OCI-LY7 (cell line): ENCODE data around the gene CDH12. TPM values are rescaled to one million over a fixed set of nuclear protein-coding genes. Genes with fewer than 3 reads are reported as not detected.

ENCODE experiments used
- BruUV-seq: library from RNA; stranded (reverse); fragments of 400-500 nt; replicated peaks from 2 replicates; lab custom pipeline; 2021; lab: Mats Ljungman, UMichigan
- CTCF ChIA-PET: fragments of 300-600 bp; sonication (Branson Sonifier 250); formaldehyde crosslinking; loops from one replicate; lab custom pipeline; 2022; ENCODE audit warnings: antibody characterized with exemption; ENCODE audit not compliant: unreplicated experiment; lab: Charles Lee
- POLR2A ChIA-PET: fragments of 300-600 bp; sonication (Branson Sonifier 250); formaldehyde crosslinking; loops from one replicate; lab custom pipeline; 2022; ENCODE audit warnings: antibody characterized with exemption; lab: Charles Lee
- DNase-seq: peaks from one replicate; pipeline ENCODE4 v3.0.0-alpha.2; 2015; ENCODE audit warnings: low spot score
- H2AFZ ChIP-seq: fragments of 200-600 bp; sonication (generic), shearing (Covaris generic); 2 replicates; pipeline ENCODE4 v1.6.1; 2014; ENCODE audit warnings: mild to moderate bottlenecking, antibody characterized with exemption, low read length, moderate library complexity
- H3K27ac ChIP-seq: fragments of 200-600 bp; sonication (generic); 2 replicates; pipeline ENCODE4 v1.5.1; 2014; ENCODE audit warnings: mixed run types, low read depth, mild to moderate bottlenecking, moderate library complexity, low read length, inconsistent platforms; ENCODE audit not compliant: poor library complexity, severe bottlenecking
- H3K36me3 ChIP-seq: fragments of 200-600 bp; sonication (generic); 2 replicates; pipeline ENCODE4 v1.6.1; 2014; ENCODE audit warnings: mild to moderate bottlenecking, antibody characterized with exemption, low read length, moderate library complexity, mixed read lengths; ENCODE audit not compliant: insufficient read depth
- H3K4me1 ChIP-seq: fragments of 200-600 bp; sonication (generic); 2 replicates; pipeline ENCODE4 v1.5.1; 2014; ENCODE audit warnings: mild to moderate bottlenecking, low read length; ENCODE audit not compliant: insufficient read depth, poor library complexity, severe bottlenecking
- H3K4me2 ChIP-seq: fragments of 200-600 bp; sonication (generic); 2 replicates; pipeline ENCODE4 v1.6.1; 2014; ENCODE audit warnings: mild to moderate bottlenecking, low read length
- H3K4me3 ChIP-seq: fragments of 200-600 bp; sonication (generic); 2 replicates; pipeline ENCODE4 v1.5.1; 2014; ENCODE audit warnings: mild to moderate bottlenecking, low read depth, low read length; ENCODE audit not compliant: poor library complexity, severe bottlenecking
- H3K79me2 ChIP-seq: fragments of 200-600 bp; sonication (generic); 2 replicates; pipeline ENCODE4 v1.6.1; 2016; ENCODE audit warnings: low read depth, mild to moderate bottlenecking, low read length, moderate library complexity, mixed read lengths; ENCODE audit not compliant: insufficient read depth
- H3K9me2 ChIP-seq: fragments of 200-600 bp; sonication (generic); 2 replicates; pipeline ENCODE4 v1.6.1; 2016; ENCODE audit warnings: mild to moderate bottlenecking, low read length, mixed read lengths; ENCODE audit not compliant: insufficient read depth
- H3K9me3 ChIP-seq: fragments of 200-600 bp; sonication (generic); 2 replicates; pipeline ENCODE4 v1.6.1; 2014; ENCODE audit warnings: mild to moderate bottlenecking, mixed run types, low read length, mixed read lengths
- H4K20me1 ChIP-seq: fragments of 200-600 bp; sonication (generic); 2 replicates; pipeline ENCODE4 v1.6.1; 2014; ENCODE audit warnings: mild to moderate bottlenecking, antibody characterized with exemption, low read length, moderate library complexity, mixed read lengths; ENCODE audit not compliant: insufficient read depth
- EZH2phosphoT487 ChIP-seq: fragments of 200-600 bp; sonication (generic); IDR thresholded peaks from 2 replicates; pipeline ENCODE4 v1.6.1; 2018; ENCODE audit warnings: low read depth, borderline replicate concordance, mild to moderate bottlenecking, mixed run types, antibody characterized with exemption, low read length, moderate library complexity, mixed read lengths
- intact Hi-C: fragments of 100-400 bp; cut with micrococcal nuclease; formaldehyde crosslinking; loops from one replicate; pipeline ENCODE4 v1.10.0; 2022; ENCODE audit not compliant: unreplicated experiment
- total RNA-seq, 2 experiments: library from RNA; depleted of rRNA in 1 of 2; stranded (reverse); fragments of >200 nt in 1 of 2; shearing (Covaris generic) in 1 of 2; gene quantifications; 2 replicates each; pipeline ENCODE4 v1.2.3, GENCODE V29; 2014 to 2022
- TF ChIP-seq, protein P1 (sequence below): fragments of 200-600 bp; sonication (generic); conservative IDR thresholded peaks from 2 replicates; pipeline ENCODE4 v1.5.1; 2014; ENCODE audit warnings: mild to moderate bottlenecking, antibody characterized with exemption, low read length, moderate library complexity, mixed read lengths

The CDH12 gene
- total RNA-seq, 2 experiments from 2014 or later, result not detected

DNA sequence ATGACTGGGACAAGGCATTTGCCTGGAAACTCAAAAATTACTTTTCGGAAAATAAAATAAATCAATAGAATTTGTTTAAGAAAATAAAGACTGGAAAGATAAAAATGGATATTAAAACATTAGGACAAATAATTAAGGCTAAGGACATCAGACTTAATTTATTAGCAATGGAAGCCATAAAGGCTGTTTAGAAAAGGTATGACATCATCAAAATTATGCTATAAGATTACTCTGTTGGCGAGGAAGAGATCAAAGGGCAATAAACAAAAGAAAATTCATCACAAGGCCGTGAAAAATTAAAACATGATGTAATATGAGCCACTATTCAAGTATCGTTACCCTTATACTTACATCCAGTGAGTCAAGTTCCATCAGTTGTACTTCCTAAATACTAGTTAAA is 2.7 kb upstream of the CDH12 start:
- Histone ChIP-seq H3K36me3 (no peaks in the 10 kb centered on the region), H3K9me2 (no peaks in the 10 kb centered on the region), H2AFZ (no peak overlapping the region), H3K4me2 (no peak overlapping the region), H3K4me1 (no peaks in the 10 kb centered on the region), H3K27ac (no peak overlapping the region), H3K4me3 (no peak overlapping the region), H4K20me1 (no peaks in the 10 kb centered on the region), H3K79me2 (no peaks in the 10 kb centered on the region), H3K9me3 (no peaks in the 10 kb centered on the region)
- no TSS peak for BruUV-seq
- no peak for DNase-seq
- intact Hi-C loops, result no loop called here
- TF ChIP-seq EZH2phosphoT487, result no peak
- TF ChIP-seq, protein P1, sequence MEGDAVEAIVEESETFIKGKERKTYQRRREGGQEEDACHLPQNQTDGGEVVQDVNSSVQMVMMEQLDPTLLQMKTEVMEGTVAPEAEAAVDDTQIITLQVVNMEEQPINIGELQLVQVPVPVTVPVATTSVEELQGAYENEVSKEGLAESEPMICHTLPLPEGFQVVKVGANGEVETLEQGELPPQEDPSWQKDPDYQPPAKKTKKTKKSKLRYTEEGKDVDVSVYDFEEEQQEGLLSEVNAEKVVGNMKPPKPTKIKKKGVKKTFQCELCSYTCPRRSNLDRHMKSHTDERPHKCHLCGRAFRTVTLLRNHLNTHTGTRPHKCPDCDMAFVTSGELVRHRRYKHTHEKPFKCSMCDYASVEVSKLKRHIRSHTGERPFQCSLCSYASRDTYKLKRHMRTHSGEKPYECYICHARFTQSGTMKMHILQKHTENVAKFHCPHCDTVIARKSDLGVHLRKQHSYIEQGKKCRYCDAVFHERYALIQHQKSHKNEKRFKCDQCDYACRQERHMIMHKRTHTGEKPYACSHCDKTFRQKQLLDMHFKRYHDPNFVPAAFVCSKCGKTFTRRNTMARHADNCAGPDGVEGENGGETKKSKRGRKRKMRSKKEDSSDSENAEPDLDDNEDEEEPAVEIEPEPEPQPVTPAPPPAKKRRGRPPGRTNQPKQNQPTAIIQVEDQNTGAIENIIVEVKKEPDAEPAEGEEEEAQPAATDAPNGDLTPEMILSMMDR, result no peak
- CTCF ChIA-PET, result no interaction called here
- POLR2A ChIA-PET, result no interaction called here

DNA sequence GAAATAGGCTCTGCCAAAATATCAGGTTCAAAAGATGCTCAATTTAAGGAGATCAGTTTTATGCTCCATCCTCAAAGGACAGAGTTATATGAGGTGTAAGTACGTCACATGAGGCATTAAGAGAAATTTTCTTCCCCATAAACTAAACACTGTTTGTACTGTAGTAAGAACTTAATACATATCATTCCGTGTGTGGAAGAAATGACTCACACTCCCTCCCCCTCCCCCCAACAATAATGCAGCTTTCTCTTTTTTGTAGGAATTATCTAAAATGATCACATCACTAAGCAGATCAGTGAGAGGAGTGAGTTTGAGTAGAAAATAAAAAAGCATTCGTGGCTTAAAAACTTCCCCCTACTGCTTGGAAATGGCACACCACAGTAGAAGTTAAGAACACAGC is 2.2 kb downstream of the CDH12 start:
- ChIA-PET POLR2A (no interaction called here), CTCF (no interaction called here)
- no peak overlapping the region for H2AFZ ChIP-seq
- no peak overlapping the region for H3K4me3 ChIP-seq
- DNase-seq, result no peak
- TF ChIP-seq, protein P1, result no peak
- TF ChIP-seq EZH2phosphoT487, result no peak
- intact Hi-C loops, result no loop called here
- no peaks in the 10 kb centered on the region for H3K4me1 ChIP-seq
- no peaks in the 10 kb centered on the region for H3K9me2 ChIP-seq
- H3K27ac ChIP-seq, result no peak overlapping the region
- H3K36me3 ChIP-seq, result no peaks in the 10 kb centered on the region
- H4K20me1 ChIP-seq, result no peaks in the 10 kb centered on the region
- H3K79me2 ChIP-seq, result no peaks in the 10 kb centered on the region
- BruUV-seq, result no TSS peak
- H3K4me2 ChIP-seq, result no peak overlapping the region
- H3K9me3 ChIP-seq, result no peaks in the 10 kb centered on the region

DNA sequence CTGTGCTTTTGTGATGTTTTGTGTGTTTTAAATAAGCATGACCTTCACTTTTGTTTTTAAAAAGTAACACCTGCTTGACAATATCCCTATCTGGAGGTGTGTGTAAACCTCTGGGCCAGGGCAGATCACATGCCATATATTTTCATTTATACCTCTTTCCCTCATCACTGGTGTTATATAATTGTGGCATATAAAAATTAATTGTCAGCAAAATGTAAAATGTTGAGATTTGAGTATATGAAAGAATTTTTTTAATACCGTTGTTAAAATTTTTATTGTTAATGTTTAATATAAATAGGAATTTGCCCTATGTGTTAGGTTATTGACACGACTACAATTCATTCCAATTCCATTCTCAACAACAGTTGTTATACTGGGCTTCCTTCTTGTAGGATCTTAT is 6.5 kb downstream of the CDH12 start:
- Histone ChIP-seq H3K36me3 (no peaks in the 10 kb centered on the region), H3K4me1 (no peaks in the 10 kb centered on the region), H3K9me2 (no peaks in the 10 kb centered on the region), H3K27ac (no peak overlapping the region), H3K4me3 (no peak overlapping the region), H3K4me2 (no peak overlapping the region), H2AFZ (no peak overlapping the region), H4K20me1 (no peaks in the 10 kb centered on the region), H3K79me2 (no peaks in the 10 kb centered on the region), H3K9me3 (no peaks in the 10 kb centered on the region)
- TF ChIP-seq EZH2phosphoT487, result no peak
- TF ChIP-seq, protein P1, result no peak
- ChIA-PET POLR2A (no interaction called here), CTCF (no interaction called here)
- DNase-seq, result no peak
- BruUV-seq, result no TSS peak
- intact Hi-C loops, result no loop called here
